Fibroblast of skin of right biceps (primary cell): ENCODE results near the gene RPL10L.

Experiments
- DNase-seq: peaks from one replicate; pipeline ENCODE4 v3.0.0-alpha.2; 2013

RPL10L gene

DNA sequence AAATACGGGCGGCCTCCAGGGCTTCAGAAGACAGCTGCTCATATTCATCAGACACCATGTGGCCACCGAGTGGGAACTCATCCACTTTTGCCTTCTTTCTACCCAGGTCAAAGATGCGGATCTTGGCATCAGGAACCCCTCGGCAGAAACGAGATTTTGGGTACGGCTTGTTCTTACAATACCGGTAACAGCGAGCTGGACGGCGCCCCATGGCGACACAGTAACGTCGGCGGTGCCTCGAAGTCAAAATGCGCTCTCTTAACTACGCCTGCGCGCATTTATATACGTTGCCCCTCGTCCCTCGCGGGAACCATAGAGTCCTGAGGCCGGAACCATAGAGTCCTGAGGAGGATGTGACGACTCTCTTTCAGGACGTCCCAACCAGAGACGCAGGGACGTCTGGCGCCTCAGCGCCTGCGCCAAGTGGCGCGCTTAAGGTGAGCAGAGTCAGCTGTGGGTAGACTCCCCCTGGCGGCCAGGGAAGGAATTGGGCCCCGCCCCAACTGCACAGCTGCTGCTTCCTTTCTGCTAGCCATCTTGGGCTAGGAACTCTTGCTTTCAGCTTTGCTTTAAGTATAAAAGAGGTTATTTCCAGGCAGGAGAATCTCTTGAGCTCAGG is at the start of gene RPL10L:
Gene RPL10L (minus strand): TSS at position 256 of the 619 bp plus-strand sequence. CDS start 45 bp downstream, at position 211.
- DNase-seq = no peak

DNA sequence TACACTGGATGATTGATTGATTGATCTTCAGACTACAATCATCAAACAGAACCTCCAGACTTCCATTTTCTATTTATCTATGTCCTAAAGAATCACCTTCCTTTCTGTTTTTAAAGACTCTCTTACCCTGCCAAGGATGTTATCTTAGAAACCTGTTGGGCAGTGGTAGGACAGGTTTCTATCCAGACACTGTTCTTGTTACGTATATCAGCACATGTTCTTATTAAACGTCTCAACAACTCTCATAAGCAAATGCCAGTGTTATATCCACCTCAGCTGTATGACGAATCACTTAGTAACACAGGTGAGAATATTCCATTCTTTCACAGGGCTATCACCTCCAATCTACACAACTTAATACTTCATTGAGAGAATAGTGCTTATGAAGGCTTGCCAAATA is 40.2 kb upstream of the RPL10L start:
- no peak for DNase-seq

DNA sequence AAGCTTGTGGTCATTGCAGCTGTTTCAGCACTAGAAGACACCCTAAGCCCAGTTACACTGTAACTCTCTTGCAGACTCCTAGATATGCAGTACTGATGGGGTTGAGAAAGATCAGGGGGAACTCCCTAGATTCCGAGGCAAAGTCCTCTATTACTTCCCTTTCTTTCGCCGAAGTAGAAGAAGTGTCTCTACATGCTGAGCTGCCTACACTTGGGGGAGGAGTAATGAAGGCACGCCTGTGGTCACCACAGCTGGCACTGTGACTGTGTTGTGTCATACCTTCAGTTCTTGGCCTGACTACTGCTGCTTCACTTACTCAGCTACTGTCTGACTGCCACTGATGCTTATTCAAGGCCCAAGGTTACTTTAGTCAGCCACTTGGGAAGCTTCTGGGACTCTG is 35.1 kb upstream of the RPL10L start:
- no peak for DNase-seq

GRCh38 chr14:46672128-46672527 is 20.5 kb upstream of the RPL10L start:
- DNase-seq = no peak

DNA sequence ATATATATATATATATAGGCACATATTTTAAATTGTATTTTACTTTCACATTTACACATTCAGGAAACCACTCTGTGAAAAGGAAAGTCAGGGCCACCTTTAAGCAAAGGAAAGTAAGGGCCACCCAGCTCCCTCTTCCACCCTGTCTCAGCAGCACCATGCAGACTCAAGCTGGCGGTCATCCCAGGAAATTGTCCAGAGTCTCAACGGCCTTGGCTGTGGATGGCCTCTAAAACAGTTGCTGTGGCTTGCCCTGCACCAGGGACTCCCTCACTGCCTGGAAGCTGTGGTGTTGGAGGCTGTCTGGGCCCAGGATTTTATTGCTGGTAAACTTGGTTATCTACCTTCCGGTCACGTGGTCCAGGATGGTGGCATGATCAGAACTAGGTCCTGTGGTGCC is 11.8 kb upstream of the RPL10L start:
- no peak for DNase-seq

DNA sequence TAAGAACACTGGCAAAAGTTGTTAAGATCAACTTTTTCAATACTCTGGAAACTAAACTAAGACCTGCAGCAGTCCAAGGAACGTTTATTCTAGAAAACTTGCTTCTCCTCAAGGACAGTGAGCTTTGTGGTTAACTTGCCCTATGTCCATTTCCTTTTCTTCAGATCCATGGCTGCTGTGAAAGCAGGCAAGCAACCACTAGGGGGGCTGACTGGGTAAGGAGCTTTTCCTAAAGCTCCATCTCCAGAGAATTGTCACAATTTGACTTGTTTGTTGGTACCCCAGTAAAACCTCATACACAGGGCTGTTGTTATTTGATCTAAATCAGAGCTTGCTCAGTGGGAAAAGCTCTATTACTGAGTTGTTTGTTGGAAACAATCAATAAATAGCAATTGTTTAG is 10.1 kb upstream of the RPL10L start:
- no peak for DNase-seq

GRCh38 chr14:46653031-46653755 is 1.6 kb upstream of the RPL10L start:
- no peak for DNase-seq

GRCh38 chr14:46646796-46647195 is 4.8 kb downstream of the RPL10L start:
- DNase-seq = no peak

DNA sequence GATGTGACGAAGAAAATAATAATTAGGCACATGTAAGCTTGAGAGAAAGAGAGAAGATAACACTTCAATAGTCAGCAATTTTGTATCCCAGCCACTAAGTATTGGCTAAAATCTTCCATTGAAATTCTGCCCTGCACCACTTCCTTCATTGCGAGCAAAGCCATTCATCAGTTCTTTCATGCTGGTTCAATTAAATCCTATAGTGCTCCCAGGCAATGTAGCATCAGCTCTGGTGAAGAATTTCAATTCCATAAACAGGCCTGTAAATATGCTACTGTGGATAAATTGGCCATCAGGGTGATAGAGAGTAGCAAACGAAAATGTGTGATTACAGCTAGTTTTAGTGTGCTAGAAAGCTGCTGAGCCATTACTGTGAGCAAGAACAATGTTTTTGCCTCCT is 24.7 kb downstream of the RPL10L start:
- no peak for DNase-seq
